Measurements from ENCODE around the gene ICA1.

The ICA1 gene

DNA sequence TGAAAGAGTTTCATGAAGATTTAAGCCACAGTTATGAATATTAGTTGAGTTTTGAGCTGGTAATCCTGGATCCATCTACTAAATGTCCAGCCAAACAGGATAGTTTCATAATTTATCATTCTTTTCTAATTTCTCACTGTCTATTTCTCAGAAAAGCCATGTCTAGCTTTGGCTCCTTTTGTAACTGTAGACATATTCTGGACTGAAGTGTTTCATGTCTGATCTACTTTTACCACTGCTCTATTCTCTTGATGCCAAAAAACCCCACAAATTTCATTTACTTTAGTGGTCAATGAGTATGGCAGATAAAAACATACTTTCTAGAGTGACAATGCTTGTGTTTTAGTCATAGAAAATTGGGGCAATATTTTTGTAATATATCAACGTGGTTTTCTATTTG lies 61.2 kb downstream of the ICA1 start:
- no peak overlapping the region for H3K4me3 ChIP-seq (ENCODE audit: low read depth, low read length)
- no peak for DNase-seq (ENCODE audit: low read depth)
- TF ChIP-seq CTCF (conservative IDR thresholded peaks at IDR 0.05; ENCODE audit: low read depth, low read length) = no peak

GRCh38 chr7:8200316-8200715 lies 61.7 kb downstream of the ICA1 start:
- TF ChIP-seq CTCF (conservative IDR thresholded peaks at IDR 0.05; ENCODE audit: low read depth, low read length) = no peak
- DNase-seq (ENCODE audit: low read depth) = no peak

DNA sequence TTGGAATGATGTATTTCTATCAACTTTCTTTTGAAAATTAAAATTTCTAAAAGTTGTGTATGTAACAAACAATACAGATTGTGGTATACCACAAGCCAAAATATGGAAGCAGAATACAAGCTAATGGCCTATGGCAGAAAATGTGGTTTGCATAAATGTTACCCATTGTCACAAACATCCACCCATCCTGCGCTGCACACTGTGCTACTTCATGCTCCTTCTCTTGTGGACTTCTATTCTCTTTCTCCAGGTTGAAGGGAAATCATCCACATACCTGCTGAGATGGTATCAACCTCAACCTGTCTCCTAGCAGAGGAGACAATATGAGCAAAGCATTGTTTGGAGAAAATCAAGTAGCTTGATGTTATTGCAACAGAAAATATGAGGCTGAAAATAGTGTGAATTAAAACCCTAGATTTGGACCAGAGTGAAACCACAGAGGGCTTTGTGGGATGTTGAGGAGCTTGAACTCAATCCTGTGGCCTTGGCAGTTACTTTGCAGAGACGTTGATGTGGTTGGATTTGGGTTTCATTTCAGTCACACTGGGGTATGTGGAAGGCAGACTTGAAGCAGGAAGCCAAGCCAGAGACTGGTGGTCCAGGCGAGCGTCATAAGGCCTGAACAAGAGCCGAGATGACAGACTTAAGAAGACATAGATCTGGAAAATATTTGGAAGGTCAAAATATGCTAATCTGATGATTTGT lies 63.8 kb downstream of the ICA1 start:
- no peak for DNase-seq (ENCODE audit: low read depth)
- TF ChIP-seq CTCF (conservative IDR thresholded peaks at IDR 0.05; ENCODE audit: low read depth, low read length) = no peak
- H3K4me3 ChIP-seq (ENCODE audit: low read depth, low read length) = no peak overlapping the region

More at GRCh38 chr7:8200316-8200715, 61.7 kb downstream of the ICA1 start:
- H3K4me3 ChIP-seq (ENCODE audit: low read depth, low read length) = no peak overlapping the region

DNA sequence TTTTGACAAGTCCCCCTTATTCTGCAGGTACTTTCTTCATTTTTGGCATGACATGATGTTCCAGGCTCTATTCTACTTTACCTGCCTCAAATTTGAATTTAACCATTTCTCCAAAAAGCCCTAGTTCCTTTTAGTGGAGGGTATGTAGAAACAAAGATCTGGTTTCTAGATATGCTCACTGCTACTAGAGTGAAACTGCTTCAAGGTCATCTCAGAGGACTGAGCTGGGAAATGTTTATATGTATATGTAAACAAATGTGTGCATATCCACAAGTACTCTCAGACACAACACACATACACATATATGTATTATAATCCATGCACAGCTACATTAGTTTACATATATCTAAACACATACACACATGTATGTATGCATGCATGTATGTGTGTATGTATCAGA lies 69.1 kb downstream of the ICA1 start:
- TF ChIP-seq CTCF (conservative IDR thresholded peaks at IDR 0.05; ENCODE audit: low read depth, low read length) = no peak
- DNase-seq (ENCODE audit: low read depth) = no peak
- no peak overlapping the region for H3K4me3 ChIP-seq (ENCODE audit: low read depth, low read length)

DNA sequence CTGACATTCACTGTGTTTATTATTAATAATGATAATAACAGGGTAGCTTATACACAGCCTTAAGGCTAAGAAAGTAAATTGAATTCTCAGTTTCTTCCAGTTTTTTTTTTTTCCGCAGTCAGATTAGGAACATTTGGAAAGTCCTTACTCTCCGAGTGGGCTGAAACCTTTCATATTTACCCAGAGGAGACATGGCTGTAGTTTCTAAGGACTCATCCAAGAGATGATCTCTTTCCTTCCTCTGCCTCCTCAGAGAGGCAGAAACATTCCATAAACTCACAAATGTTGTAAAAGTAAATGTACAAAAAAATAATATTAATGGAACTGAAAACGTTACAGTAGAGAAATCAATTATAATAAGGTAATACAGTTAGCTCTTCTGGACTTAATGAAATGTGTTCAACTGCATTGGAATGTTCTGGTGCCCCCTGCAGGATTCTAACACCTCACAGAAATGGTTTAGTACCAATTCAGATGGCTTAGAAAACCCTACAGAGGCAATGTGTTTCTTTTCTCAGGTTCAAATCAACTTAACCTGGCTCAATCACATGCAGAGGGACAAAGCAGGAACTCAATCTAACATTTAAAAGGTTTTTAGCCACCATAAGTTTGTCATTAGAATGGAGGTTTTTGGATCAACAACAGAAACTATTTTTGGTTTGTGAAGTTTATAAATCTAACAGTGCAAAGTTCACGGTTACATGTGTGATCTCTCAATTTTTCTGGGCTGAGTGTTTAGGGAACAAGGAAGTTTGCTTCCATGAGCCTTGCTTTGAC lies 71.7 kb downstream of the ICA1 start:
- no peak overlapping the region for H3K4me3 ChIP-seq (ENCODE audit: low read depth, low read length)
- peak; percentile 79 for DNase-seq (ENCODE audit: low read depth)
- peak; percentile 74 for TF ChIP-seq CTCF (conservative IDR thresholded peaks at IDR 0.05; ENCODE audit: low read depth, low read length)

DNA sequence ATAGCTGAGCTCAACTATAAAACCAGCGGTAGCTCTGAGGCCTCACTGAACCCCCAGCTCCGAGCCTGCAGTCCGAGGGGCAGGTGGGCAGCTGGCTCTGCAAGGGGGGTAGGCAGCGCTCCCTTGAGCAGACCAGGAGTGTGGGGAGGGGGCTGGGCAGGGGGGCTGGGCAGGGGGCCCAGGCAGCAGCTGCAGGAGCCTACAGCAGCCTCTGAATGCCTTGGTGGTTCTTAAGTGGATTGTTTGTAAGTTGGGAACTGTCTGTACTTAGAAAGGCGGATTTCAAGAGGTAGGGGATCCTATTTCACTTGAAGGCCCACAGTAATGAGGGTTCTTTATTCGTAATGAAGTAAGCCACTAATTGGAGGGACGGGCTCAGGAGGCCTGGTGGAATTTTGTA lies 72.3 kb downstream of the ICA1 start:
- no peak for TF ChIP-seq CTCF (conservative IDR thresholded peaks at IDR 0.05; ENCODE audit: low read depth, low read length)
- no peak for DNase-seq (ENCODE audit: low read depth)
- H3K4me3 ChIP-seq (ENCODE audit: low read depth, low read length) = no peak overlapping the region

All from choroid plexus epithelial cell (primary cell).